Colonic mucosa (tissue), 4 donors: ENCODE measurements around the gene LAMP5. TPM values are rescaled to one million over a fixed set of nuclear protein-coding genes. Genes with fewer than 3 reads are reported as not detected.

Experiments used
- DNase-seq: peaks from one replicate; pipeline ENCODE4 v3.0.0-alpha.2; 2020
- H3K27ac ChIP-seq: fragments of 200-600 bp; one replicate; pipeline ENCODE4 v1.8.0; 2021
- H3K27me3 ChIP-seq: fragments of 200-600 bp; one replicate; pipeline ENCODE4 v1.8.0; 2021
- H3K36me3 ChIP-seq: fragments of 200-600 bp; one replicate; pipeline ENCODE4 v1.8.0; 2021
- H3K4me1 ChIP-seq: fragments of 200-600 bp; one replicate; pipeline ENCODE4 v1.8.0; 2021; ENCODE audit warnings: mild to moderate bottlenecking
- H3K4me3 ChIP-seq: fragments of 200-600 bp; one replicate; pipeline ENCODE4 v1.8.0; 2021
- H3K9ac ChIP-seq, 2 donors: one replicate each; pipeline ENCODE4 v1.7.0; 2013; ENCODE audit warnings: control low read depth in 2 of 2, low read depth in 2 of 2, low read length in 2 of 2
- H3K9me3 ChIP-seq: fragments of 200-600 bp; one replicate; pipeline ENCODE4 v1.8.0; 2021
- intact Hi-C: fragments of 100-400 bp; cut with DNase I; formaldehyde crosslinking; loops from one replicate; pipeline ENCODE4 v1.14.1; 2022
- total RNA-seq, 2 donors: library from RNA; stranded (reverse); fragmentation: NEBNext Ultra II Directional in 1 of 2; extraction: Animal tissue kit (Norgen Biotek cat#: 25700) in 1 of 2; gene quantifications; one replicate each; pipeline ENCODE4 v1.2.1, GENCODE V29; 2021
- TF ChIP-seq, protein P1 (sequence below): fragments of 200-600 bp; IDR thresholded peaks from one replicate; pipeline ENCODE4 v1.8.0; 2022; ENCODE audit warnings: antibody characterized with exemption, mild to moderate bottlenecking
- donor health status: healthy.
- donor health status: DM: no; HTN: no; CAD: no.
- donor health status: DM: no; HTN: no; CAD: no.

LAMP5 gene
- total RNA-seq, 2 donors from 2014 or later, result 0.30 to 0.32 TPM

GRCh38 chr20:9506964-9507369 is 7.4 kb upstream of the LAMP5 start:
- intact Hi-C loops, result no loop called here
- H3K36me3 ChIP-seq, result no peaks in the 10 kb centered on the region
- H3K4me1 ChIP-seq, result no peaks in the 10 kb centered on the region
- no peak overlapping the region for H3K4me3 ChIP-seq
- DNase-seq, result no peak
- H3K9ac ChIP-seq, result no peak overlapping the region
- TF ChIP-seq, protein P1, sequence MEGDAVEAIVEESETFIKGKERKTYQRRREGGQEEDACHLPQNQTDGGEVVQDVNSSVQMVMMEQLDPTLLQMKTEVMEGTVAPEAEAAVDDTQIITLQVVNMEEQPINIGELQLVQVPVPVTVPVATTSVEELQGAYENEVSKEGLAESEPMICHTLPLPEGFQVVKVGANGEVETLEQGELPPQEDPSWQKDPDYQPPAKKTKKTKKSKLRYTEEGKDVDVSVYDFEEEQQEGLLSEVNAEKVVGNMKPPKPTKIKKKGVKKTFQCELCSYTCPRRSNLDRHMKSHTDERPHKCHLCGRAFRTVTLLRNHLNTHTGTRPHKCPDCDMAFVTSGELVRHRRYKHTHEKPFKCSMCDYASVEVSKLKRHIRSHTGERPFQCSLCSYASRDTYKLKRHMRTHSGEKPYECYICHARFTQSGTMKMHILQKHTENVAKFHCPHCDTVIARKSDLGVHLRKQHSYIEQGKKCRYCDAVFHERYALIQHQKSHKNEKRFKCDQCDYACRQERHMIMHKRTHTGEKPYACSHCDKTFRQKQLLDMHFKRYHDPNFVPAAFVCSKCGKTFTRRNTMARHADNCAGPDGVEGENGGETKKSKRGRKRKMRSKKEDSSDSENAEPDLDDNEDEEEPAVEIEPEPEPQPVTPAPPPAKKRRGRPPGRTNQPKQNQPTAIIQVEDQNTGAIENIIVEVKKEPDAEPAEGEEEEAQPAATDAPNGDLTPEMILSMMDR, result no peak
- H3K27ac ChIP-seq, result no peak overlapping the region
- H3K27me3 ChIP-seq, result peaks cover 55% of the 10 kb centered on the region
- no peaks in the 10 kb centered on the region for H3K9me3 ChIP-seq

- Histone ChIP-seq H3K36me3 (no peaks in the 10 kb centered on the region), H3K27ac (no peak overlapping the region), H3K4me3 (no peak overlapping the region), H3K4me1 (no peaks in the 10 kb centered on the region), H3K27me3 (peaks cover 55% of the 10 kb centered on the region), H3K9me3 (no peaks in the 10 kb centered on the region), H3K9ac (no peak overlapping the region)
- TF ChIP-seq, protein P1, result no peak
- intact Hi-C loops, result no loop called here
- no peak for DNase-seq
Observed at GRCh38 chr20:9507544-9508239, 6.7 kb upstream of the LAMP5 start.

DNA sequence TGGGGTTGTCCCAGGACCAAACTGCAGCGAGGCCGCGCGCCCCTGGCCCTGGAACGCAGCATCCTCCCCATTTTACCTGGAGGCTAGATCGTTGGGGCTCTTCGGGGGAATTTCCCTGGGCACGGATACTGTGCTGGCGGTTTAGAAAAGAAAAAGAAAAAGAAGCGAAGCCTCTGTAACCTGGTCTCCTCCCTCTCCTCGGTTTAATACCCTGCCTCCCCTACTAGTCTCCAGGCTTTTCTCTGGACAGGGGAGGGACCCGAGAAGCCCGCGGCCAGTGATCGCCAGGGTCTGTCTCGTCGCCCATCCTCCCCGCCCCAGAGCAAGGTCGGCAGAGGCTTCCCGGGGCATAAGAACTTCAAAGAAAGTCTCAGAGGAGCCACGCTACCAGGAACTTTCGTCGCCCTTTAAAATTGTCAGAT is 6.1 kb upstream of the LAMP5 start:
- intact Hi-C loops, result no loop called here
- no peak overlapping the region for H3K9ac ChIP-seq
- H3K36me3 ChIP-seq, result no peaks in the 10 kb centered on the region
- H3K27me3 ChIP-seq, result peaks cover 56% of the 10 kb centered on the region
- TF ChIP-seq, protein P1, result no peak
- H3K9me3 ChIP-seq, result no peaks in the 10 kb centered on the region
- H3K27ac ChIP-seq, result no peak overlapping the region
- H3K4me3 ChIP-seq, result no peak overlapping the region
- no peaks in the 10 kb centered on the region for H3K4me1 ChIP-seq
- no peak for DNase-seq

DNA sequence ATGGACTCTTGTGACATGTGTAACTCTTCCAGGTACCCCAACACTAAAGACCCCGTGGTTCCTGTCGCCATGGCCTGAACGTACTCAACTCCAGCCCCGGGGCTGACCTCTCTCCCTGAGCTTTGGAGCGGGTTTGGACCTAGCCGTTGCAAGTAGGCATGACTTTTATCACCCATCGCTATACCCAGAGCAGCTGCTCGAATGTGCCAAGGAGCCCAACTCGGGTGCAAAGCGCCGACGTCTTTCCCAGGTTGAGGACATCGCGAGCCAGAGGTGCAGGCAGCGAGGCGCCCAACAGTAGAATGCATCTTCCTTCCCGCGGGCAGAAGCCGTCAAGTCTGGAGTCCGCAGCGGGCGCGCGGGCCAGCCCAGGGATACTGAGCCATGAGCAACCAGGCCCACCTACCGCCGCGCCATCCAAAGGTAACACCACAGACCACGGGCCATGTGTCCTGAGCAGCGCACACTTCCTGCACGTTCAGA is 5.7 kb upstream of the LAMP5 start:
- peaks cover 61% of the 10 kb centered on the region for H3K27me3 ChIP-seq
- TF ChIP-seq, protein P1, result no peak
- no peak overlapping the region for H3K27ac ChIP-seq
- no peak overlapping the region for H3K4me3 ChIP-seq
- H3K36me3 ChIP-seq, result no peaks in the 10 kb centered on the region
- DNase-seq, result no peak
- H3K9me3 ChIP-seq, result no peaks in the 10 kb centered on the region
- no peak overlapping the region for H3K9ac ChIP-seq
- intact Hi-C loops, result no loop called here
- no peaks in the 10 kb centered on the region for H3K4me1 ChIP-seq

- TF ChIP-seq, protein P1, result no peak
- Histone ChIP-seq H3K4me3 (no peak overlapping the region), H3K27ac (no peak overlapping the region), H3K9me3 (no peaks in the 10 kb centered on the region), H3K36me3 (no peaks in the 10 kb centered on the region), H3K27me3 (peaks cover 66% of the 10 kb centered on the region), H3K9ac (no peak overlapping the region), H3K4me1 (no peaks in the 10 kb centered on the region)
- intact Hi-C loops, result no loop called here
- DNase-seq, result no peak
Observed at GRCh38 chr20:9509246-9509645, 5.1 kb upstream of the LAMP5 start.
